Measurements from ENCODE around the gene PTGES3.
"Not testable (repeated sequence)": the region's sequence is repeated elsewhere in the genome, so short reads cannot be mapped to it uniquely, and the experiment has no call there.

- TF ChIP-seq, protein P1, sequence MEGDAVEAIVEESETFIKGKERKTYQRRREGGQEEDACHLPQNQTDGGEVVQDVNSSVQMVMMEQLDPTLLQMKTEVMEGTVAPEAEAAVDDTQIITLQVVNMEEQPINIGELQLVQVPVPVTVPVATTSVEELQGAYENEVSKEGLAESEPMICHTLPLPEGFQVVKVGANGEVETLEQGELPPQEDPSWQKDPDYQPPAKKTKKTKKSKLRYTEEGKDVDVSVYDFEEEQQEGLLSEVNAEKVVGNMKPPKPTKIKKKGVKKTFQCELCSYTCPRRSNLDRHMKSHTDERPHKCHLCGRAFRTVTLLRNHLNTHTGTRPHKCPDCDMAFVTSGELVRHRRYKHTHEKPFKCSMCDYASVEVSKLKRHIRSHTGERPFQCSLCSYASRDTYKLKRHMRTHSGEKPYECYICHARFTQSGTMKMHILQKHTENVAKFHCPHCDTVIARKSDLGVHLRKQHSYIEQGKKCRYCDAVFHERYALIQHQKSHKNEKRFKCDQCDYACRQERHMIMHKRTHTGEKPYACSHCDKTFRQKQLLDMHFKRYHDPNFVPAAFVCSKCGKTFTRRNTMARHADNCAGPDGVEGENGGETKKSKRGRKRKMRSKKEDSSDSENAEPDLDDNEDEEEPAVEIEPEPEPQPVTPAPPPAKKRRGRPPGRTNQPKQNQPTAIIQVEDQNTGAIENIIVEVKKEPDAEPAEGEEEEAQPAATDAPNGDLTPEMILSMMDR (IDR thresholded peaks at IDR 0.05): not testable (repeated sequence)
- not testable (repeated sequence) for TF ChIP-seq EZH2phosphoT487 (IDR thresholded peaks at IDR 0.05)
Observed at GRCh38 chr12:56704522-56704921, 16.4 kb upstream of the PTGES3 start.
